K562 (cell line): ENCODE data around the gene PLIN5.

Experiments used
- CTCF ChIP-seq, 3 experiments: IDR thresholded peaks in 2 of 3; conservative IDR thresholded peaks in 1 of 3; 2 replicates each; pipeline ENCODE4 v1.5.1; 2011 to 2012; ENCODE audit warnings: low read length in 3 of 3, mild to moderate bottlenecking in 3 of 3, control low read depth in 2 of 3, improper control_type of control experiment in 1 of 3, inconsistent platforms in 1 of 3, low read depth in 1 of 3, mixed read lengths in 1 of 3, moderate library complexity in 1 of 3; ENCODE audit not compliant: insufficient read depth in 2 of 3
- HDAC3 ChIP-seq: fragments of 450-650 bp; IDR thresholded peaks from 2 replicates; pipeline ENCODE4 v1.6.1; 2018; ENCODE audit warnings: borderline replicate concordance, mild to moderate bottlenecking, moderate library complexity; ENCODE audit not compliant: partially characterized antibody
- JUN ChIP-seq, 2 experiments: sonication (generic) in 1 of 2; formaldehyde crosslinking in 1 of 2; IDR thresholded peaks; 2 replicates each; pipeline versions ENCODE4 v1.6.1 to v1.8.0; 2012 to 2022; ENCODE audit warnings: borderline replicate concordance in 2 of 2, mild to moderate bottlenecking in 2 of 2, improper control_type of control experiment in 1 of 2, low read depth in 1 of 2, low read length in 1 of 2, missing genetic modification reagents in 1 of 2
- POLR2AphosphoS5 ChIP-seq: IDR thresholded peaks from 2 replicates; pipeline ENCODE4 v1.6.1; 2011; ENCODE audit warnings: mild to moderate bottlenecking, low read depth, low read length, moderate library complexity; ENCODE audit not compliant: control insufficient read depth, insufficient read depth
- REST ChIP-seq, 2 experiments: fragments of 450-650 bp; formaldehyde crosslinking in 1 of 2; IDR thresholded peaks; 2 replicates each; pipeline versions ENCODE4 v1.4.0 to v1.6.1; 2014 to 2020; ENCODE audit warnings: mild to moderate bottlenecking in 2 of 2, borderline replicate concordance in 1 of 2, low read depth in 1 of 2

GRCh38 chr19:4499318-4499717 lies 35.7 kb downstream of the PLIN5 start:
- TF ChIP-seq REST (IDR thresholded peaks at IDR 0.05; ENCODE audit: borderline replicate concordance), result no peak
- no peak for TF ChIP-seq REST (CRISPR knock-in tag; IDR thresholded peaks at IDR 0.05; ENCODE audit: low read depth)
- no peak for TF ChIP-seq HDAC3
- no peak for TF ChIP-seq JUN (IDR thresholded peaks at IDR 0.05; ENCODE audit: borderline replicate concordance, low read depth, low read length)
- TF ChIP-seq JUN (CRISPR knock-in tag; IDR thresholded peaks at IDR 0.05; ENCODE audit: borderline replicate concordance), result no peak
- no peak for TF ChIP-seq CTCF (IDR thresholded peaks at IDR 0.05 in 2 of 3, conservative IDR thresholded peaks at IDR 0.05 in 1 of 3; ENCODE audit: insufficient read depth in 2 of 3, low read depth in 1 of 3, low read length in 3 of 3)
- no peak for TF ChIP-seq POLR2AphosphoS5
